HepG2 (cell line): ENCODE measurements around the gene HOXA10. TPM values are rescaled to one million over a fixed set of nuclear protein-coding genes. Genes with fewer than 3 reads are reported as not detected.

Experiments used
- ATAC-seq: fragments of 200-7000 bp; cut with Tn5 transposase; 3 replicates; pipeline ENCODE4 v1.9.1; 2020; ENCODE audit warnings: mild to moderate bottlenecking, moderate library complexity
- BruUV-seq: library from RNA; stranded (reverse); fragments of 400-500 nt; replicated peaks from 2 replicates; lab custom pipeline; 2021; lab: Mats Ljungman, UMichigan
- CTCF ChIA-PET: fragments of 300-600 bp; formaldehyde crosslinking; extraction: SDS; loops from one replicate; lab custom pipeline; 2021; ENCODE audit warnings: low total read pairs, inconsistent platforms, low intra/inter-chr PET ratio; lab: Yijun Ruan, JAX
- POLR2A ChIA-PET: fragments of 350-600 bp; sonication (Branson Sonifier 250); formaldehyde crosslinking; loops from one replicate; lab custom pipeline; 2020; ENCODE audit warnings: antibody characterized with exemption, inconsistent platforms; lab: Yijun Ruan, JAX
- DNase-seq: peaks from one replicate; pipeline ENCODE4 v3.0.0-alpha.2; 2015; ENCODE audit warnings: low spot score
- FAIRE-seq: peaks from 3 replicates; lab custom pipeline; 2011; peaks lifted over from hg19 to GRCh38; lab: Jason Lieb, UNC
- H2AFZ ChIP-seq: one replicate; pipeline ENCODE4 v1.6.1; 2011; ENCODE audit warnings: low read length, inconsistent platforms
- H3K27ac ChIP-seq: fragments of 300-600 bp; 3 replicates; pipeline ENCODE4 v1.8.0; 2011; ENCODE audit warnings: mixed run types, mild to moderate bottlenecking, mixed read lengths, low read length, inconsistent platforms; ENCODE audit not compliant: insufficient read depth; ENCODE audit errors: extremely low read length
- H3K27me3 ChIP-seq, 2 experiments: fragments of 200-600 bp in 1 of 2; 2 replicates in 1 of 2; 3 replicates in 1 of 2; pipeline versions ENCODE4 v1.6.0 to v1.8.0; 2011; ENCODE audit warnings: low read length in 2 of 2, mild to moderate bottlenecking in 2 of 2, moderate library complexity in 2 of 2, inconsistent platforms in 1 of 2; ENCODE audit not compliant: insufficient read depth in 2 of 2, control insufficient read depth in 1 of 2
- H3K36me3 ChIP-seq, 2 experiments: fragments of 200-600 bp in 1 of 2; replicated peaks in 1 of 2; 2 replicates in 1 of 2; 3 replicates in 1 of 2; pipeline versions ENCODE4 v1.5.1 to v1.8.0; 2011; ENCODE audit warnings: low read length in 2 of 2, inconsistent platforms in 1 of 2; ENCODE audit not compliant: insufficient read depth in 2 of 2, control insufficient read depth in 1 of 2
- H3K4me1 ChIP-seq: 2 replicates; pipeline ENCODE4 v1.5.1; 2012; ENCODE audit warnings: low read length, inconsistent platforms; ENCODE audit not compliant: insufficient read depth
- H3K4me2 ChIP-seq: 2 replicates; pipeline ENCODE4 v1.6.0; 2011; ENCODE audit warnings: low read depth, low read length, inconsistent platforms
- H3K4me3 ChIP-seq, 3 experiments: fragments of 200-600 bp in 1 of 3; sonication (generic), shearing (Covaris generic) in 1 of 3; replicated peaks in 1 of 3; 2 replicates each; pipeline ENCODE4 v1.5.1; 2011 to 2016; ENCODE audit warnings: low read length in 3 of 3, inconsistent platforms in 2 of 3, low read depth in 2 of 3, mild to moderate bottlenecking in 2 of 3, control low read depth in 1 of 3, mixed read lengths in 1 of 3; ENCODE audit not compliant: insufficient read depth in 1 of 3
- H3K79me2 ChIP-seq: one replicate; pipeline ENCODE4 v1.6.1; 2011; ENCODE audit warnings: low read length, inconsistent platforms; ENCODE audit not compliant: insufficient read depth
- H3K9ac ChIP-seq: 2 replicates; pipeline ENCODE4 v1.6.0; 2011; ENCODE audit warnings: mild to moderate bottlenecking, low read depth, low read length, inconsistent platforms; ENCODE audit not compliant: insufficient read depth
- H3K9me3 ChIP-seq: 2 replicates; pipeline ENCODE4 v1.5.1; 2012; ENCODE audit warnings: mild to moderate bottlenecking, low read length
- H4K20me1 ChIP-seq: 2 replicates; pipeline ENCODE4 v1.6.0; 2011; ENCODE audit warnings: inconsistent platforms, mild to moderate bottlenecking, low read length, moderate library complexity; ENCODE audit not compliant: insufficient read depth
- AHR ChIP-seq: IDR thresholded peaks from 2 replicates; pipeline ENCODE4 v1.6.1; 2018; ENCODE audit warnings: missing genetic modification reagents, missing compliant biosample characterization
- E2F1 ChIP-seq: sonication (generic); formaldehyde crosslinking; IDR thresholded peaks from 2 replicates; pipeline ENCODE4 v1.5.0; 2020; ENCODE audit warnings: missing genetic modification reagents
- ETV5 ChIP-seq: IDR thresholded peaks from 2 replicates; pipeline ENCODE4 v1.6.1; 2018; ENCODE audit warnings: missing biosample characterization, missing genetic modification reagents, inconsistent platforms, borderline replicate concordance
- ETV6 ChIP-seq: sonication (generic); formaldehyde crosslinking; conservative IDR thresholded peaks from 2 replicates; pipeline ENCODE4 v1.4.0; 2020; ENCODE audit warnings: missing genetic modification reagents
- FOXC1 ChIP-seq: sonication (generic); formaldehyde crosslinking; IDR thresholded peaks from 2 replicates; pipeline ENCODE4 v1.8.0; 2022; ENCODE audit warnings: mild to moderate bottlenecking, missing genetic modification reagents, borderline replicate concordance
- FOXP4 ChIP-seq: sonication (generic); formaldehyde crosslinking; IDR thresholded peaks from 2 replicates; pipeline ENCODE4 v1.4.0; 2020; ENCODE audit warnings: missing genetic modification reagents
- HMGXB4 ChIP-seq, 2 experiments: sonication (generic) in 1 of 2; formaldehyde crosslinking in 1 of 2; IDR thresholded peaks; 2 replicates each; pipeline versions ENCODE4 v1.4.0 to v1.6.1; 2018 to 2020; ENCODE audit warnings: missing genetic modification reagents in 2 of 2, borderline replicate concordance in 1 of 2, low read depth in 1 of 2, mild to moderate bottlenecking in 1 of 2, missing biosample characterization in 1 of 2
- PCBP2 ChIP-seq: fragments of 200-400 bp; formaldehyde crosslinking; optimal IDR thresholded peaks from 2 replicates; pipeline ENCODE3; 2018; ENCODE audit warnings: low read length, low read depth; ENCODE audit not compliant: poor library complexity, severe bottlenecking
- SNAI1 ChIP-seq: sonication (generic); formaldehyde crosslinking; IDR thresholded peaks from 2 replicates; pipeline ENCODE4 v1.5.0; 2020; ENCODE audit warnings: mild to moderate bottlenecking, missing genetic modification reagents, borderline replicate concordance
- TRIM24 ChIP-seq: sonication (generic); formaldehyde crosslinking; IDR thresholded peaks from 2 replicates; pipeline ENCODE4 v1.8.0; 2022; ENCODE audit warnings: mild to moderate bottlenecking, missing genetic modification reagents
- TSC22D2 ChIP-seq: sonication (generic); formaldehyde crosslinking; IDR thresholded peaks from 2 replicates; pipeline ENCODE4 v1.5.1; 2020; ENCODE audit warnings: missing genetic modification reagents, mild to moderate bottlenecking, borderline replicate concordance
- YEATS2 ChIP-seq: sonication (generic); formaldehyde crosslinking; IDR thresholded peaks from 2 replicates; pipeline ENCODE4 v1.4.0; 2020; ENCODE audit warnings: missing genetic modification reagents, borderline replicate concordance
- ZNF367 ChIP-seq: sonication (generic); formaldehyde crosslinking; IDR thresholded peaks from 2 replicates; pipeline ENCODE4 v1.4.0; 2020; ENCODE audit warnings: missing genetic modification reagents, borderline replicate concordance
- ZNF550 ChIP-seq: sonication (generic); formaldehyde crosslinking; IDR thresholded peaks from 2 replicates; pipeline ENCODE4 v1.4.0; 2020; ENCODE audit warnings: mild to moderate bottlenecking, missing genetic modification reagents, borderline replicate concordance
- WGBS: methylation state at CpG from one replicate; pipeline ENCODE4 v1.1.6; 2017; ENCODE audit warnings: low lambda C conversion rate; 5-methylcytosine and 5-hydroxymethylcytosine counted together
- in situ Hi-C: cut with HindIII; loops from 2 replicates; pipeline ENCODE4 v1.10.0; 2017; ENCODE audit warnings: low pct_unique_long_range_greater_than_20kb; ENCODE audit not compliant: extremely low pct_ligation_motif_present
- intact Hi-C: fragments of 100-400 bp; cut with micrococcal nuclease; formaldehyde crosslinking; loops from one replicate; pipeline ENCODE4 v1.10.0; 2022; ENCODE audit not compliant: unreplicated experiment
- polyA plus RNA-seq, 8 experiments: library from polyadenylated mRNA; depleted of rRNA in 3 of 8; stranded (reverse) in 7 of 8; unstranded in 1 of 8; fragments of >200 nt; fragmentation: Illumina TruSeq in 4 of 8; extraction: Trizol in 4 of 8; gene quantifications; 2 replicates each; pipeline versions ENCODE4 v1.2.1 to v1.2.3, GENCODE V29; 2011 to 2016; ENCODE audit warnings: low read depth in 4 of 8, missing spikeins in 1 of 8, mixed read lengths in 1 of 8; ENCODE audit not compliant: insufficient read depth in 1 of 8
- total RNA-seq, 5 experiments: library from RNA; depleted of rRNA; stranded (reverse); fragments of >200 nt; fragmentation: Illumina TruSeq; extraction: Trizol; gene quantifications; 2 replicates each; pipeline ENCODE4 v1.2.3, GENCODE V29; 2016; ENCODE audit warnings: low read depth in 1 of 5
- TF ChIP-seq, protein P1 (sequence below): IDR thresholded peaks from 2 replicates; pipeline ENCODE4 v1.6.1; 2018; ENCODE audit warnings: missing genetic modification reagents

Gene HOXA10
- total and polyA plus RNA-seq, 2 of the 13 experiments (the other 11 are each of a cell fraction or from before 2014, with no cell fraction given) = not detected

DNA sequence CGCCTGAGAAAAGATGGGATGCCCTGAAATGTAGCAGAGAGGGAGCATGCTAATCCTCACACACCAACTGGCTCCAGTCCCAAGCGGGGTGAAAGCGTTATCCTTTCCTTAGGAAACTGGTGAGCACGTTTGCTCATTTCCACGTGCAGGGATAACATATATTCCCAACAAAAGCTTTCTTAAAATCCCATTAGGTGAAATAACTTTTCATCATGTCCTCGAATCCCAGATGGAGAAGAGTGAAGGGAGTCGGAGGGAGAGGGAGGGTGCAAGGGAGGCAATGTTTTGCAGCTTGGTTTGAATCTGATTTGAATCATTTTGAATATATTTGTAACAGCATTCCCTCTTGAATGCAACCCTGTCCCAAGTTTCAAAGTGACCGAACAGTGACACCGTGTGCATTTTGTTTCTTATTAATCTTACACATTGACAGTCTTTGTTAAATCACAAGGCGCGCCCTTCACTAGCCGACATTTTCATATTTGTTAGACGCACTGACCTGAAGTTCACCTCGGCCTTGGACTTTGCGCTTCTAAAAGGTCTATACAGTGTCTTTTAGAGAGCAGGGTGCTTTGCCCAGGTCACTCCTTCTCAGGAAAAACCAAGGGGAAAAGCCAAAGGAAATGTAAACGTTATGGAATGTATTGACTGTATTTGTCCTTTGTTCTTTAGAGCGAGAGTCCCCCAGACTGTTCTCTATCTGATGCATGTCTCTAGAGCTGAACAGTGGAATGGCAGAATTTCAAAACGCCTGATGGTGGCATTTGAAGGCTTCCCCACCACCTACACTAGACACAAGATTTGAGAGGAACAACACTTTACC lies 40.5 kb downstream of the HOXA10 start:
- ChIA-PET POLR2A (interaction anchor here (0.8 to 5.0 kb wide), 6 partner anchors 8 to 934 kb away, joined by 3 to 118 read pairs (median 4); partner anchors contain the start of gene SKAP2), CTCF (interaction anchor here (0.8 kb wide), 1 partner anchor 280 kb away, joined by 4 read pairs; no protein-coding TSS in a partner anchor)
- in situ Hi-C loops = no loop called here
- intact Hi-C loops = loop anchor here (5.0 kb wide), 1 partner anchor 166 kb away; no protein-coding TSS in a partner anchor
- Histone ChIP-seq H3K4me3 (peak overlapping the region; percentile 13 to 24 (median 22); a peak in 2 of 6 replicates), H3K79me2 (no peaks in the 10 kb centered on the region), H2AFZ (no peak overlapping the region), H3K4me2 (peak overlapping the region; percentile 76), H4K20me1 (no peaks in the 10 kb centered on the region), H3K27me3 (no peaks in the 10 kb centered on the region), H3K27ac (peak overlapping the region; percentile 67), H3K4me1 (peaks cover 74% of the 10 kb centered on the region), H3K36me3 (no peaks in the 10 kb centered on the region), H3K9ac (peak overlapping the region; percentile 34), H3K9me3 (no peaks in the 10 kb centered on the region)
- WGBS = 20% methylated on average over 18 of the region's 18 CpGs
- peak; percentile 94 for DNase-seq
- peak; percentile 54 for ATAC-seq
- no TSS peak for BruUV-seq
- peak; percentile 81 for FAIRE-seq
- TF ChIP-seq ETV6 (CRISPR knock-in tag) (no peak), TRIM24 (CRISPR knock-in tag) (no peak), YEATS2 (CRISPR knock-in tag) (peak; percentile 50; the same call in 1 of the 2 replicates), FOXC1 (CRISPR knock-in tag) (no peak), AHR (CRISPR knock-in tag) (no peak), PCBP2 (no peak), ZNF367 (CRISPR knock-in tag) (no peak), TSC22D2 (CRISPR knock-in tag) (no peak), ZNF550 (CRISPR knock-in tag) (no peak), FOXP4 (peak; percentile 66), ETV5 (CRISPR knock-in tag) (peak; percentile 33; the same call in 1 of the 2 replicates), HMGXB4 (CRISPR knock-in tag; IDR thresholded peaks at IDR 0.05; ENCODE audit: borderline replicate concordance in 1 of 2, low read depth in 1 of 2) (peak in 1 of 2 experiments; percentile 10; a peak in 1 of 4 replicates), E2F1 (no peak), SNAI1 (CRISPR knock-in tag) (no peak)
- TF ChIP-seq, protein P1, sequence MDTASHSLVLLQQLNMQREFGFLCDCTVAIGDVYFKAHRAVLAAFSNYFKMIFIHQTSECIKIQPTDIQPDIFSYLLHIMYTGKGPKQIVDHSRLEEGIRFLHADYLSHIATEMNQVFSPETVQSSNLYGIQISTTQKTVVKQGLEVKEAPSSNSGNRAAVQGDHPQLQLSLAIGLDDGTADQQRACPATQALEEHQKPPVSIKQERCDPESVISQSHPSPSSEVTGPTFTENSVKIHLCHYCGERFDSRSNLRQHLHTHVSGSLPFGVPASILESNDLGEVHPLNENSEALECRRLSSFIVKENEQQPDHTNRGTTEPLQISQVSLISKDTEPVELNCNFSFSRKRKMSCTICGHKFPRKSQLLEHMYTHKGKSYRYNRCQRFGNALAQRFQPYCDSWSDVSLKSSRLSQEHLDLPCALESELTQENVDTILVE (CRISPR knock-in tag) = no peak
